Neural crest cell (in vitro differentiated cells): ENCODE measurements around the gene NKG7. TPM values are rescaled to one million over a fixed set of nuclear protein-coding genes. Genes with fewer than 3 reads are reported as not detected.

Experiments used
- DNase-seq: peaks from one replicate; pipeline ENCODE4 v3.0.0; 2021; ENCODE audit warnings: low read depth, mixed read lengths, low spot score
- H3K27ac Mint-ChIP-seq: one replicate; pipeline ENCODE4 v1.8.0; 2021; ENCODE audit warnings: mild to moderate bottlenecking, mixed read lengths; ENCODE audit not compliant: unreplicated experiment
- H3K27me3 Mint-ChIP-seq: 2 replicates; pipeline ENCODE4 v1.8.0; 2021; ENCODE audit warnings: low read depth, mild to moderate bottlenecking, mixed read lengths
- H3K36me3 Mint-ChIP-seq: 2 replicates; pipeline ENCODE4 v1.8.0; 2021; ENCODE audit warnings: low read depth, mild to moderate bottlenecking, mixed read lengths
- H3K4me1 Mint-ChIP-seq: 2 replicates; pipeline ENCODE4 v1.8.0; 2021; ENCODE audit warnings: mixed read lengths
- H3K4me3 Mint-ChIP-seq: one replicate; pipeline ENCODE4 v1.8.0; 2021; ENCODE audit warnings: mild to moderate bottlenecking, mixed read lengths
- H3K9me3 Mint-ChIP-seq: 2 replicates; pipeline ENCODE4 v1.8.0; 2021; ENCODE audit warnings: mixed read lengths
- CTCF ChIP-seq: fragments of 200-600 bp; sonication (generic); conservative IDR thresholded peaks from 2 replicates; pipeline ENCODE4 v1.5.0; 2021; ENCODE audit warnings: antibody characterized with exemption, mild to moderate bottlenecking
- total RNA-seq: library from RNA; stranded (reverse); gene quantifications from 2 replicates; pipeline ENCODE4 v1.2.1, GENCODE V29; 2021

NKG7 gene
- total RNA-seq, 1 donor from 2014 or later = not detected

GRCh38 chr19:51339687-51340656 lies 32.5 kb downstream of the NKG7 start:
- H3K4me3 Mint-ChIP-seq = peak overlapping the region; percentile 89
- peaks cover 15% of the 10 kb centered on the region for H3K27me3 Mint-ChIP-seq

GRCh38 chr19:51339313-51339686 lies 33.2 kb downstream of the NKG7 start:
- H3K9me3 Mint-ChIP-seq = no peaks in the 10 kb centered on the region
- TF ChIP-seq CTCF = no peak
- peaks cover 15% of the 10 kb centered on the region for H3K27me3 Mint-ChIP-seq
- no peaks in the 10 kb centered on the region for H3K36me3 Mint-ChIP-seq
- peak overlapping the region; percentile 15 for H3K27ac Mint-ChIP-seq
- peak overlapping the region; percentile 89 for H3K4me3 Mint-ChIP-seq
- H3K4me1 Mint-ChIP-seq = peaks cover 20% of the 10 kb centered on the region
- no peak for DNase-seq

More at GRCh38 chr19:51339687-51340656, 32.5 kb downstream of the NKG7 start:
- DNase-seq = peak; percentile 91
- Mint-ChIP-seq H3K9me3 (no peaks in the 10 kb centered on the region), H3K36me3 (no peaks in the 10 kb centered on the region), H3K4me1 (peaks cover 17% of the 10 kb centered on the region), H3K27ac (peak overlapping the region; percentile 13)
- peak; percentile 38 for TF ChIP-seq CTCF

GRCh38 chr19:51338563-51339312 lies 33.7 kb downstream of the NKG7 start:
- H3K4me3 Mint-ChIP-seq = peak overlapping the region; percentile 89
- H3K27ac Mint-ChIP-seq = peak overlapping the region; percentile 86
- peak; percentile 92 for TF ChIP-seq CTCF
- H3K27me3 Mint-ChIP-seq = peaks cover 15% of the 10 kb centered on the region
- peak; percentile 81 for DNase-seq
- H3K9me3 Mint-ChIP-seq = no peaks in the 10 kb centered on the region
- no peaks in the 10 kb centered on the region for H3K36me3 Mint-ChIP-seq
- H3K4me1 Mint-ChIP-seq = peaks cover 20% of the 10 kb centered on the region

GRCh38 chr19:51337861-51338562 lies 34.4 kb downstream of the NKG7 start:
- H3K9me3 Mint-ChIP-seq = no peaks in the 10 kb centered on the region
- H3K4me1 Mint-ChIP-seq = peaks cover 20% of the 10 kb centered on the region
- H3K27ac Mint-ChIP-seq = no peak overlapping the region
- TF ChIP-seq CTCF = no peak
- DNase-seq = no peak
- no peaks in the 10 kb centered on the region for H3K36me3 Mint-ChIP-seq
- peaks cover 14% of the 10 kb centered on the region for H3K27me3 Mint-ChIP-seq
- peak overlapping the region; percentile 89 for H3K4me3 Mint-ChIP-seq
